ENCODE results near the gene SCNM1.
A peak's percentile ranks its signal among the peaks of the same experiment; 100 is the strongest.

Gene SCNM1, protein sequence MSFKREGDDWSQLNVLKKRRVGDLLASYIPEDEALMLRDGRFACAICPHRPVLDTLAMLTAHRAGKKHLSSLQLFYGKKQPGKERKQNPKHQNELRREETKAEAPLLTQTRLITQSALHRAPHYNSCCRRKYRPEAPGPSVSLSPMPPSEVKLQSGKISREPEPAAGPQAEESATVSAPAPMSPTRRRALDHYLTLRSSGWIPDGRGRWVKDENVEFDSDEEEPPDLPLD

GRCh38 chr1:151165738-151166504 lies at the start of gene SCNM1, which contains the start of gene LYSMD1:
Gene SCNM1, plus strand, starts transcription at chr1:151166144. Its CDS starts 9 bp downstream, at chr1:151166153.
Gene LYSMD1, minus strand, starts transcription at chr1:151165902. Its CDS starts 644 bp downstream, at chr1:151165258.
- DNase-seq (ENCODE audit: low read depth, low spot score): peak; percentile 96

DNA sequence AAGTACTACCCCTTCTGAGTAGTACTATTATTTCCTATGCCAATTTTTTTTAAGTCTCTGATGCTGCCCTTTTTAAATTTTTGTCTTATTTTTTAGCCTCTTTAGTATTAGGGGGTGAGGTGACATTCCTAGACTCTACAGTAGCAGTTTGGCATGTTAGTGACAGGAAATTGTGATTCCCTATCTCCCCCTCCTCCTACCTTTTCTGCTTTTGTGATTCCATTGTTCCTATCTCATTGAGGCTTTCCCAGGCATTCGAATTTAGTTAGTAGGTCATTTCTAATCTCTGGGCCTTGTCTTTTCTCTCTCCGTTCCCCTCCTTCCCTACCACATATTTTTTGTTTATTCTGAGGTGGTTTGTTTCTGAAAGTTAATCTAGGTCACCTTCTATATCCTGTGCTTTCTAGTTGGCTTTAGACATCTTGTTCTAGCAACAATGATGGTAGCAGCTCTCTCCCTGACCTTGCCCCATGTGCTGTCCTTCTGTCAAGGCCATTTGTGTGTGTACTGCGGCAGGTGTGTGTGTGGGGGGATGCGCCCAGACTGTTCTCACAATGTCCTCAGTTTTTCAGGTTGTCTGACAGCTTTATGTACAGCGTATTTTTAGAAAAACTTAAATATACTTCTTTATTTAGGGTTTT lies 41.1 kb upstream of the SCNM1 start:
- no peak for DNase-seq (ENCODE audit: low read depth, low spot score)

DNA sequence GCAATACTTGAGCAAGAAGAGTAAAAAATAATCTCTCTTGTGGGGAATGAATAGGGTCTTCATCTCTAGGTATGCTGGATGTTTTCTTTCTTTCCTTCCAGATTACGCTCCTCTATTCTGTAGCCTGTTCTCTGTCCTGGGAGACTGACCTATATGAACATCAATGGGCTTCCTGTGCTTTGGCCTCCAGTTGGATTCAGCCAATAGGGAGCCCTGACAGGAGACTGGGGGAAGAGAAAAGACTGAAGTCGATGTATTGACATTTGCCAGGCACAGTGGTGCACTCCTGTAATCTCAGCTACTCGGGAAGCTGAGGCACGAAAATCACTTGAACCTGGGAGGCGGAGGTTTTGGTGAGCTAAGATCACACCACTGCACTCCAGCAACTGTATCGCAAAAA lies 37.1 kb upstream of the SCNM1 start:
- no peak for DNase-seq (ENCODE audit: low read depth, low spot score)

GRCh38 chr1:151130987-151131586 lies 34.9 kb upstream of the SCNM1 start:
- DNase-seq (ENCODE audit: low read depth, low spot score): peak; percentile 60

DNA sequence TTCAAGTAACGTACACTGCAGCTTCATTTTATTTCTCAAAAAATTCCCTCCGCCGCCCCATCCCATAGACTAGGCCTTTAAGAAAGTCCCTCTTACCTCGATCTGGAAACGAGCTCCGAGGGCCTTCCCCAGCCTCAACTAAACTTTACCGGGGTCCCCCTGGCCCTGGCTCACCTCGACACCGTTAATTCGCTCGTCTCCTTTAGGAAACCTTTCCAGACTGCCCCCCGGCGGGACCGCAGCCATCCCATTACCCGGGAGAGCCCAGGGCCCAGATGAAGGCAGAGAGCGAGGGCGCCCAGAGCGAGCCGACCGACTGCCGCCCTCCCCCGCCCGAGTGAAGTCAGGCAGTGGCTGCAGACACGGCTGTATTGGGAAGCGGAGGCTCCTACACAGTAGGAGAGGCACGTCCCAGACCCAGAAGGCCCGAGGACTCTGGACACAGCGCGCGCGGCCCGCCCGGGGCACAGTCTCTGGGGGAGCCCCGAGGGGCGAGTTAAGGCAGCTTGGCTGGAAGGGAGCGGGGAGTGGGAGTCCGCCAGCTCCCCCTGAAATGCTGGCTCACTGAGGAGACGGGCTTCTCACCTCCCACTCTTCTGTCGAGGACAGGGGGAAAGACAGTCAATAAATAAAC lies 34.1 kb upstream of the SCNM1 start:
- no peak for DNase-seq (ENCODE audit: low read depth, low spot score)

- no peak for DNase-seq (ENCODE audit: low read depth, low spot score)
Observed at GRCh38 chr1:151132335-151133017, 33.5 kb upstream of the SCNM1 start.

DNA sequence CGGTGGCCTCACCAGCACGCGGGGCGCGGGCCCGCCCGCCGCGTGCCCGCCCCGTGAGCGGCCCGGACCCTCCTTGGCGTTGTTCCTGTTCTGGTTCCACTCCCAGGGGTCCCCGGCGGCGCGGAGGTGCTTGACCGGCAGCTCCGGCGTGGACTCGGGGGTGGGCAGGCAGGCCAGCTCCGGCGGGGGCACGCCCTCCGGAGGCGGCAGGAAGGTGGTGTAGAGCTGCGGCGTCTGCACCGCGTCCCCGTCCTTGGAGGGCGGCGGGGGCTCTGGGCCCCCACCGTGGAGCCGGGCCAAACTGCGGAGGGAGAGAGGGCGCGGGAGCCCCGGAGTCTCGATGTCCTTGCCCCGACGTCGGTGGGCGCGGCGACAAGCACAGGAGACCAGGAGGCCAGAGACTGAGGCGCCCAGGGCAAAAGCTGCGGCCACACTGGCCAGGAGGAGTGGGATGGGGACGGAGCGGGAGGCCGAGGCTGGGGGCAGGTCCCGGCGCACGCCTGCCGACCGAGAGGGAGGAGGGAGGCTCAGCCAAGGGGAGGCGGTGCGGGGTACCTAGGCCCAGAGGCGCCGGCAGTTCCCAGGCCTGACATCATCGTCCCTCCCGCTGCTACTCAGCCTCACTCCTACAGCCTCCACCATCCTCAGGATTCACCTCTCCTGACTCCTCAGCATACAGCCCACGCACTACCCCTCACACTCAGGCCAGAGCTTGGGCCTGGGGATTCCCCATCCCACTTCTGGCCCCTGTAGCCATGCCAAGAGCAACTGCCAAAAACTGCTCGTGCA lies 32.7 kb upstream of the SCNM1 start:
- no peak for DNase-seq (ENCODE audit: low read depth, low spot score)

DNA sequence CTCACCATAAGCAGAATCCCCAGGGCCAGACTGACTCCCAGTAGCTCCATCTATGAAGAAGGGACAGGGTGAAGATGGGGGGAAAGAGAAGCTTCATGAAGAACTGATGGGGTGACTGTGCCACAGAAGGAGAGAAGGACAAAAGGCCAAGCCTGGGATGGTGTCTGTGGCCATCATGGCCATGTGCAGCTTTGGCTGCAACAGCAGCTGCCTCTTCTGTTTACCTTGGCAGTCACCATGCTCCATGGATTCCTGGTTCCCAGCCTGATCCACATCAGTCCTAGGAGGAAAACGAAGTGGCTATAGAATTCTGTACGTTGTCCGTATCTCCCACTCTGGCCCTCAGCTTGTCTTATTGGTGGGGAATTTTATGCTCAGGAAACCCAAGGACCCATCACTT lies 31.5 kb upstream of the SCNM1 start:
- DNase-seq (ENCODE audit: low read depth, low spot score): no peak

GRCh38 chr1:151134991-151135390 lies 31.0 kb upstream of the SCNM1 start:
- DNase-seq (ENCODE audit: low read depth, low spot score): no peak

DNA sequence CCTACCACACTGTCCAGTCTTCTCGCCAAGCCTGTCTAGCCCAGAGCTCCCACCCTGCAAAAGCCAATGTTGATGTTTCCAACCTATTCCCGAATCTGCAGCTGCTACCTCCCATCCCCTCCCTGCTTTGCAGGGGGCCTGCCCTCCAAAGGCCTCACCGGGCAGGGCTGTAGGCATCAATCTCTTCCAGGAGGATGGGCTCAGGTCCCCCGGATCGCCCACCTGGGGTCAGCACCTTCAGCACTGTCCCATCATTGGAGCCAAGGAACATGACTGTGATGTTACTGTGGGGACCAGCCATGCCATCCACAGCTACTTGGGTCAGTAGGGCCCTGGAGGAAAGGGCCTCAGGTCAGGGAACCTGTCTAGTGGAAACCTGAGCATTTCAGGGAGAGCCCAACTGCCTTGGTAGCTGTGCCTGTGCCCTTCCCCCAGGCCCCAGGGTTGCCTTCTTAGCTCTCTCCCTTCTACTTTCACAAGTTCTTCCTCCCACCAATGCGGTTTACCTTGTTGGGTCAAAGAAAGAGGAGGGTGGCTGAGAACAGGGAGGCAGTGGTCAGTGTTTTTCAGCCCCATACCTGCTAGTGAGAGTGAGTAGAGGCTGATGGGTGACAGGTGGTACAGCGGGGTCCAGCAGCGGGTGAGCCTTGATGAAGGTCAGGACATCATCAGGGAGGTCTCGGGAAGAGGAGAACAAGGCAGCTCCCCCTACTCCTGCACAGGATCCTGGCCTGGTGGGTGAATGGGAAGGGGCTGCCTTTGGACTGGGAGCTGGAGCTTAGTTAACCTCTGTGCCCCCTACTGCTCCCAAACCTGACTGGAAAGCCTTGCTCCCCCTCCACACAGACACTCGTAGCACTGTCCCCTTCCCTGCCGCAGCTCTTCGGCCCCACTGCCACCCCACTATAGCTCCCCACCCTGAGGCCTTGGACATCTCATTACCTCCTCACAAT lies 30.2 kb upstream of the SCNM1 start:
- DNase-seq (ENCODE audit: low read depth, low spot score): no peak

- no peak for DNase-seq (ENCODE audit: low read depth, low spot score)
Observed at GRCh38 chr1:151137789-151138188, 28.2 kb upstream of the SCNM1 start.

GRCh38 chr1:151142411-151143056 lies 23.4 kb upstream of the SCNM1 start:
- DNase-seq (ENCODE audit: low read depth, low spot score): no peak

- no peak for DNase-seq (ENCODE audit: low read depth, low spot score)
Observed at GRCh38 chr1:151143057-151143435, 22.9 kb upstream of the SCNM1 start.

GRCh38 chr1:151143986-151144385 lies 22.0 kb upstream of the SCNM1 start:
- no peak for DNase-seq (ENCODE audit: low read depth, low spot score)

GRCh38 chr1:151144474-151145303 lies 21.3 kb upstream of the SCNM1 start:
- no peak for DNase-seq (ENCODE audit: low read depth, low spot score)

DNA sequence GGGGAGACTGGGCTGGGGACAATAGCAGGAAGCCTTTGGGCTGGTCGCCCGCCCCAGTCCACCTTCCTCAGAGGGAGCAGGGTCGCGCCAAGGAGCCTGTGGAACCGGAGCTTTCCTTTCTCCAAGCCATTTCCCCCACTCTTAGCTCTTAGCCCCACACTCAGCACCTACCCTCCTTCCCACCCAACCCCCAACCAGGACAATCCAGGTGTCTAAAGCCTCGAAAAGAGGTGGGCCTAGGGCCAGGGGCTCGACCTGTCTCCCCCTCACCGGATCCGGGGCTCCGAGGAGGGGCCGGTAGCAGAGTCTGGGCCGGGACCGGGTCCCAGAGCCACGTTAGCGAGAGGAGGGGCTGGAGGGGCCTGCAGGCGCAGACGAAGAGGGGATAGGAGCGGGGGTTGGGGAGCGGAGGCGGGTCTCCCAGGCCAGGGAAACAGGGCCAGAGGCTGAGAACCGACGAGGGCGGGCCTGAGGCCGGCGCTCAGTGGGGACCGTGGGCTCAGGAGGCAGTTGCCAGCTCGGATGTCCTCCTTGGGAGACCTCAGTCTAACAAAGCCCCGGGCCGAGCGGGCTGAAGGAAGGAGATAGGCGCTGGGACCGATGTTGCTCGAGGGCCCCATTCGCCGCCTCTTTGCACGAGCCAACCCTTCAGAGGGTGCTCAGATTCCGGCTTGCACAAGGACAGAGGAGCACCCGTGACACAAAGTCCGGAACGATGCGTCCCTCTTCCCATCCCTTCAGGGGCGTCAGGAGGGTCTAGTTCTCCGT lies 20.5 kb upstream of the SCNM1 start:
- no peak for DNase-seq (ENCODE audit: low read depth, low spot score)

- no peak for DNase-seq (ENCODE audit: low read depth, low spot score)
Observed at GRCh38 chr1:151146072-151146411, 19.9 kb upstream of the SCNM1 start.
